HEK293 (cell line): ENCODE measurements around the gene DHX9.

ENCODE experiments used
- BCL6B ChIP-seq: fragments of 450-650 bp; formaldehyde crosslinking; IDR thresholded peaks from 2 replicates; pipeline ENCODE4 v1.5.1; 2017; ENCODE audit warnings: missing biosample characterization, missing genetic modification characterization
- CTCF ChIP-seq: fragments of 450-650 bp; formaldehyde crosslinking; IDR thresholded peaks from 2 replicates; pipeline ENCODE4 v1.5.1; 2016; ENCODE audit warnings: missing biosample characterization, missing genetic modification characterization
- GFI1B ChIP-seq: fragments of 450-650 bp; formaldehyde crosslinking; IDR thresholded peaks from 2 replicates; pipeline ENCODE4 v1.5.1; 2016; ENCODE audit warnings: missing biosample characterization, missing genetic modification characterization
- KLF17 ChIP-seq: fragments of 450-650 bp; formaldehyde crosslinking; IDR thresholded peaks from 2 replicates; pipeline ENCODE4 v1.5.1; 2016; ENCODE audit warnings: missing biosample characterization, missing genetic modification characterization
- KLF8 ChIP-seq: fragments of 450-650 bp; formaldehyde crosslinking; IDR thresholded peaks from 2 replicates; pipeline ENCODE4 v1.5.1; 2016; ENCODE audit warnings: missing biosample characterization, missing genetic modification characterization
- SCRT1 ChIP-seq: fragments of 450-650 bp; formaldehyde crosslinking; IDR thresholded peaks from 2 replicates; pipeline ENCODE4 v1.5.1; 2016; ENCODE audit warnings: missing biosample characterization, missing genetic modification characterization, borderline replicate concordance
- TRIM28 ChIP-seq: IDR thresholded peaks from 2 replicates; pipeline ENCODE4 v1.6.1; 2011; ENCODE audit warnings: low read length, control low read depth, borderline replicate concordance
- ZBTB17 ChIP-seq: fragments of 450-650 bp; formaldehyde crosslinking; IDR thresholded peaks from 2 replicates; pipeline ENCODE4 v1.5.1; 2016; ENCODE audit warnings: missing biosample characterization, missing genetic modification characterization
- ZBTB26 ChIP-seq: fragments of 450-650 bp; formaldehyde crosslinking; optimal IDR thresholded peaks from 2 replicates; pipeline ENCODE3; 2016; ENCODE audit warnings: missing biosample characterization, mild to moderate bottlenecking, missing genetic modification characterization
- ZBTB6 ChIP-seq: fragments of 450-650 bp; formaldehyde crosslinking; IDR thresholded peaks from 2 replicates; pipeline ENCODE4 v1.5.1; 2017; ENCODE audit warnings: missing biosample characterization, missing genetic modification characterization
- ZBTB8A ChIP-seq: fragments of 450-650 bp; formaldehyde crosslinking; IDR thresholded peaks from 2 replicates; pipeline ENCODE4 v1.5.1; 2016; ENCODE audit warnings: missing biosample characterization, missing genetic modification characterization
- ZNF148 ChIP-seq: fragments of 450-650 bp; formaldehyde crosslinking; IDR thresholded peaks from 2 replicates; pipeline ENCODE4 v1.5.0; 2017; ENCODE audit warnings: missing biosample characterization, missing genetic modification characterization, borderline replicate concordance
- ZNF174 ChIP-seq: fragments of 450-650 bp; formaldehyde crosslinking; IDR thresholded peaks from 2 replicates; pipeline ENCODE4 v1.5.0; 2017; ENCODE audit warnings: missing biosample characterization, mild to moderate bottlenecking, missing genetic modification characterization
- ZNF175 ChIP-seq: fragments of 450-650 bp; formaldehyde crosslinking; IDR thresholded peaks from 2 replicates; pipeline ENCODE4 v1.5.1; 2016; ENCODE audit warnings: missing biosample characterization, missing genetic modification characterization
- ZNF2 ChIP-seq: fragments of 450-650 bp; formaldehyde crosslinking; IDR thresholded peaks from 2 replicates; pipeline ENCODE4 v1.5.1; 2016; ENCODE audit warnings: missing biosample characterization, missing genetic modification characterization
- ZNF202 ChIP-seq: fragments of 450-650 bp; formaldehyde crosslinking; IDR thresholded peaks from 2 replicates; pipeline ENCODE4 v1.5.1; 2016; ENCODE audit warnings: missing biosample characterization, missing genetic modification characterization, borderline replicate concordance
- ZNF350 ChIP-seq: fragments of 450-650 bp; formaldehyde crosslinking; IDR thresholded peaks from 2 replicates; pipeline ENCODE4 v1.5.0; 2017; ENCODE audit warnings: missing biosample characterization, mild to moderate bottlenecking, missing genetic modification characterization
- ZNF394 ChIP-seq: fragments of 450-650 bp; formaldehyde crosslinking; IDR thresholded peaks from 2 replicates; pipeline ENCODE4 v1.5.1; 2016; ENCODE audit warnings: missing biosample characterization, missing genetic modification characterization, mild to moderate bottlenecking, moderate library complexity, borderline replicate concordance
- ZNF48 ChIP-seq: fragments of 450-650 bp; formaldehyde crosslinking; IDR thresholded peaks from 2 replicates; pipeline ENCODE4 v1.5.1; 2016; ENCODE audit warnings: missing biosample characterization, missing genetic modification characterization
- ZNF555 ChIP-seq: fragments of 450-650 bp; formaldehyde crosslinking; conservative IDR thresholded peaks from 2 replicates; pipeline ENCODE4 v1.5.1; 2017; ENCODE audit warnings: missing biosample characterization, mild to moderate bottlenecking, missing genetic modification characterization, inconsistent platforms
- ZNF558 ChIP-seq: fragments of 450-650 bp; formaldehyde crosslinking; IDR thresholded peaks from 2 replicates; pipeline ENCODE4 v1.5.1; 2016; ENCODE audit warnings: missing biosample characterization, missing genetic modification characterization
- ZNF560 ChIP-seq: fragments of 450-650 bp; formaldehyde crosslinking; IDR thresholded peaks from 2 replicates; pipeline ENCODE4 v1.5.1; 2017; ENCODE audit warnings: missing biosample characterization, missing genetic modification characterization, borderline replicate concordance
- ZNF623 ChIP-seq: fragments of 450-650 bp; formaldehyde crosslinking; IDR thresholded peaks from 2 replicates; pipeline ENCODE4 v1.5.1; 2016; ENCODE audit warnings: missing biosample characterization, missing genetic modification characterization
- ZNF645 ChIP-seq: fragments of 450-650 bp; formaldehyde crosslinking; IDR thresholded peaks from 2 replicates; pipeline ENCODE4; 2016; ENCODE audit warnings: missing biosample characterization, missing genetic modification characterization
- ZNF776 ChIP-seq: fragments of 450-650 bp; formaldehyde crosslinking; IDR thresholded peaks from 2 replicates; pipeline ENCODE4 v1.5.0; 2017; ENCODE audit warnings: missing biosample characterization, missing genetic modification characterization, borderline replicate concordance
- ZNF791 ChIP-seq: fragments of 450-650 bp; formaldehyde crosslinking; IDR thresholded peaks from 2 replicates; pipeline ENCODE4 v1.5.1; 2016; ENCODE audit warnings: missing biosample characterization, missing genetic modification characterization
- ZNF837 ChIP-seq: fragments of 450-650 bp; formaldehyde crosslinking; IDR thresholded peaks from 2 replicates; pipeline ENCODE4 v1.5.1; 2016; ENCODE audit warnings: missing biosample characterization, missing genetic modification characterization
- ZSCAN4 ChIP-seq: fragments of 450-650 bp; formaldehyde crosslinking; IDR thresholded peaks from 2 replicates; pipeline ENCODE4 v1.5.1; 2017; ENCODE audit warnings: missing biosample characterization, missing genetic modification characterization

The DHX9 gene

GRCh38 chr1:182839209-182840066, at the start of gene DHX9 (continued):
- TF ChIP-seq ZNF837 (tag by site-specific recombination) = no peak
- TF ChIP-seq ZNF623 (tag by site-specific recombination) = no peak
- no peak for TF ChIP-seq ZBTB6 (tag by site-specific recombination)
- no peak for TF ChIP-seq BCL6B (tag by site-specific recombination)
- TF ChIP-seq ZNF174 (tag by site-specific recombination) = no peak
- peak; percentile 65; the same call in 1 of the 2 replicates for TF ChIP-seq KLF8
- TF ChIP-seq ZNF148 (tag by site-specific recombination) = no peak
- no peak for TF ChIP-seq ZNF350 (tag by site-specific recombination)
- TF ChIP-seq ZSCAN4 = no peak
- TF ChIP-seq TRIM28 = no peak
- TF ChIP-seq ZBTB8A (tag by site-specific recombination) = no peak; the same call in 1 of the 2 replicates
- TF ChIP-seq ZBTB26 (tag by site-specific recombination) = peak; percentile 94
- peak; percentile 81 for TF ChIP-seq CTCF (tag by site-specific recombination)
- TF ChIP-seq SCRT1 (tag by site-specific recombination) = no peak
- TF ChIP-seq ZNF560 (tag by site-specific recombination) = no peak
- no peak for TF ChIP-seq ZNF555 (tag by site-specific recombination)
- no peak for TF ChIP-seq ZNF2 (tag by site-specific recombination)
- no peak for TF ChIP-seq ZNF791 (tag by site-specific recombination)
- peak; percentile 39; the same call in 1 of the 2 replicates for TF ChIP-seq ZBTB17
- no peak for TF ChIP-seq GFI1B (tag by site-specific recombination)
- TF ChIP-seq KLF17 = peak; percentile 22; the same call in 1 of the 2 replicates
- TF ChIP-seq ZNF776 (tag by site-specific recombination) = no peak
- TF ChIP-seq ZNF394 = no peak
- TF ChIP-seq ZNF645 (tag by site-specific recombination) = no peak
- no peak for TF ChIP-seq ZNF48 (tag by site-specific recombination)
- TF ChIP-seq ZNF175 = no peak
- no peak for TF ChIP-seq ZNF202 (tag by site-specific recombination)
- TF ChIP-seq ZNF558 (tag by site-specific recombination) = no peak
